HUES48 (cell line): ENCODE data around the gene UCK1.

Experiments used
- H3K27ac ChIP-seq: one replicate; pipeline ENCODE4 v1.7.0; 2013; ENCODE audit warnings: low read depth, low read length, inconsistent platforms
- H3K27me3 ChIP-seq: 2 replicates; pipeline ENCODE4 v1.6.1; 2013; ENCODE audit warnings: mild to moderate bottlenecking, low read length; ENCODE audit not compliant: control insufficient read depth, insufficient read depth
- H3K36me3 ChIP-seq: 2 replicates; pipeline ENCODE4 v1.6.1; 2013; ENCODE audit warnings: low read length; ENCODE audit not compliant: control insufficient read depth, insufficient read depth
- H3K4me1 ChIP-seq: 2 replicates; pipeline ENCODE4 v1.6.1; 2013; ENCODE audit warnings: mild to moderate bottlenecking, low read length; ENCODE audit not compliant: control insufficient read depth, insufficient read depth
- H3K4me3 ChIP-seq: 2 replicates; pipeline ENCODE4 v1.5.1; 2013; ENCODE audit warnings: mild to moderate bottlenecking, low read depth, low read length
- H3K9ac ChIP-seq: 2 replicates; pipeline ENCODE4 v1.6.1; 2013; ENCODE audit warnings: mild to moderate bottlenecking, low read depth, low read length, moderate library complexity
- H3K9me3 ChIP-seq: 2 replicates; pipeline ENCODE4 v1.6.1; 2013; ENCODE audit warnings: low read length; ENCODE audit not compliant: control insufficient read depth, insufficient read depth

UCK1 gene

DNA sequence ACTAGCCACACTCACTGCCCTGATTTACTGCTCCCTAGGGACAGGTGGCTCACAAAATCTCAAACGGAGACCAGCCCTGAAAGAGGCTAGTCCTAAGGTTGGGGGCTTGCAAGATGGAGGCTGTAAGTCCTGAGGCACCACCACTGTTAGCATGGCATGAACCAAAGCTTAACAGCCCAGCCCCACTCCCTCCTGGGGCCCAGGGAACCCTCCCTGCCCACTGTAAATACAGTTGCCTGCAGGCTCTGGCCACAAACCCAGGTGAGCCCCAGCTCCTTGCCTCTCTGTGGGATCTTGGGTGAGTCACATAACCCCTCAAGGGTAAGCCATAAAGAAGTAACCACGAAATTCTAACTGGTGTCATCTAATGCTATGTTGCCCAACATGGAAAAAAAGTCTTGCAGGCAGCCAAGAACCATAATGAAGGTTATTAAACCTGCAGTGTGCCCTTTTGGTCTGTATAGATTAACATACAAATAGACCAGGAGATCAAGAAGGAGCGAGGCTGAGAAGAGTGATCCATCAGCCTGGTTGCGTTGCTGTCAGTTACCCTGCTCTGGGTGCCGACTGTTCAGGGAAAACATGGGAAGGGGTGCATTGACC lies 30.0 kb downstream of the UCK1 start:
- Histone ChIP-seq H3K36me3 (peaks cover 47% of the 10 kb centered on the region), H3K9ac (no peak overlapping the region), H3K9me3 (no peaks in the 10 kb centered on the region), H3K4me1 (peaks cover 9% of the 10 kb centered on the region; the same call in 1 of the 2 replicates), H3K27ac (no peak overlapping the region), H3K27me3 (no peaks in the 10 kb centered on the region), H3K4me3 (no peak overlapping the region)

DNA sequence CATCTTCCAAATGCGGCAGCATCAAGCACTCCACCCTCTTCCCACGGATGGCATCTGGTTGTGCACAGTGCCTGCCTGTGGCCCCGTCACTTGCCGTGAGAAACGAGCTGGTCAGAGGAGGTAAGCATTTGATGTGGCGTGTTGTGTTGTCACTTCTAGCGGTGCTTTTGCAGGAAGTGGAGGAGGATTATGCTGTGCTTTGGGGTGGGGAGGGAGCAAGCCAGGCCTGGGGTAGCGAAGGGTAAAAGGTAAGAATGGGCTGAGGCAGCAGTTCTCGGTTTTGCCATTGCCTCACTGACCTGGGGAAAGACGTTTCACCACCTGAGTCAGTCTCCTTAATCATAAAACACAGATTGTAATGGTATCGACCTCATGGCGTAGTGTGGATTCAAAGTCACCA lies 30.7 kb downstream of the UCK1 start:
- H3K27ac ChIP-seq = no peak overlapping the region
- H3K9ac ChIP-seq = no peak overlapping the region
- H3K27me3 ChIP-seq = no peaks in the 10 kb centered on the region
- peaks cover 54% of the 10 kb centered on the region for H3K36me3 ChIP-seq
- H3K4me1 ChIP-seq = peaks cover 9% of the 10 kb centered on the region; the same call in 1 of the 2 replicates
- H3K9me3 ChIP-seq = no peaks in the 10 kb centered on the region
- no peak overlapping the region for H3K4me3 ChIP-seq

DNA sequence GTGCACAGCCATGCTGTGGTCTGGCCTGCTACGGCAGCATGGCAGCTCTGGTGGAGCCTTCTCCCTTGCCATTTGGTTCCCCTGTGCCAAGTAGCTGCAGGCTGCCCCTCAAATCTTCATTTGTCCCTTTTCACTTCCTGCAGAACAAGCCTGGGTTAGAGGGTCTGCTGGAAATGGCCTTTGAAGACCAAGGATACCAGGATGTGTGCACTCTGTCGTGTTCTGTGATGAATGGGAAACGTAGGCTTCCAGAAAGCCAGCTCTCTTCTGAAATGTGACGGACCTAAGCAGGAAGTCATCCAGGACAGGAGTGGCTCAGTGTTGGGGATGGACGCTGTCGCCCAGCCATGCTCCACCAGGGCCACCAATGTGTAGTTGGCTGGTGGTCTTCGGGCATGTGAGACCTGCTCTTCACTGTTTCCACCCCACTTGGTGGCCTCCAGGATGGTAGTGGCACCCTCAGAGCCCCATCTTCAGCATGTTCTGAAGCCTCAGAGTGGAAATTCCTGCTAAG lies 31.8 kb downstream of the UCK1 start:
- H3K9ac ChIP-seq = no peak overlapping the region
- H3K9me3 ChIP-seq = no peaks in the 10 kb centered on the region
- H3K27ac ChIP-seq = no peak overlapping the region
- peaks cover 9% of the 10 kb centered on the region; the same call in 1 of the 2 replicates for H3K4me1 ChIP-seq
- H3K4me3 ChIP-seq = no peak overlapping the region
- no peaks in the 10 kb centered on the region for H3K27me3 ChIP-seq
- H3K36me3 ChIP-seq = peaks cover 64% of the 10 kb centered on the region

DNA sequence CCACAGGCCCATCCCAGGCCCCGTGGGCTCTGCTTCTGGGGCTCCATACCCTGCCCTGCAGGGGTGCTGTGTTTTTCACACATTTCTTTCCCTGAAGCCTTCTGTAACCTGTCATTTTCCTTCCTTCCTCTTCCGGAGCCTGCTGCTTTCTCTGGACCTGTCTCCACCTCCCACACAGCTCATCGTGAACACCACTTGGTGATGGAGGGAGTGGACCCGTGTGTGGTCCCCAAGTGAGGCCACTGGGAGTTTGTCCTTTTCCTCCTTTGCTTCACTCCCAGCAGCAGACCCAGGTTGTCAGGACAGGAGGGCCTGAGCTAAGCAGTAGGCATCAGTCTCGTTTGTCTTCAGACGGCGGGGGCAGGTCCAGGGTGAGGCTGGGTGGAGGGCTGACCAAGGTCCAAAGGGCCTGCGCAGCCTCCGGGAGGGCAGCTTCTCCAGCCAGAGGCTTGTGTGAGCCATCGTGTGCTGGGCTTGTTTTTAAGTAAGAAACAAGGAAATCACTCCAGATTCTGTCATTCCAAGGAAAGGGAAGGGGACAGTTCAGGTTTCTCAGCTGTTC lies 34.1 kb downstream of the UCK1 start:
- H3K4me3 ChIP-seq = no peak overlapping the region
- no peak overlapping the region for H3K9ac ChIP-seq
- H3K4me1 ChIP-seq = no peaks in the 10 kb centered on the region
- peaks cover 88% of the 10 kb centered on the region for H3K36me3 ChIP-seq
- no peaks in the 10 kb centered on the region for H3K9me3 ChIP-seq
- no peak overlapping the region for H3K27ac ChIP-seq
- H3K27me3 ChIP-seq = no peaks in the 10 kb centered on the region

DNA sequence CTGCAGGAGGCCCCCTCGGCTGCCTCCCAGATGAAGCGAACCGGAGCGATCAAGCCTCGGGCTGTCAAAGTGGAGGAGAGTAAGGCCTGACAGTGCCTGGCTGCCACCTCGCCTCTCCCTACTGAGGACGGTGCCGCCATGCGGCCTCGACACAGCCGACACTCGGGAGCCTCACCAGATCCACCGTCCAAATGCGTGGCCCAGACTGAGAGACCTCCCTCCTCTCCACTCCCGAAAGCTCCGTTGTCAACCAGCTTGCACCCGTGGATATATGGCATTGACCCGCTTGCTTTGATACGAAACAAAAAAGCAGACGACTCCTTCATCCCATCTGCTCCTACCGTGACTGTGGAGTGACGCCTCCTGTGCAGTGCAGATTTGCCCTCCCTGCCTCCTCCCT lies 35.3 kb downstream of the UCK1 start:
- Histone ChIP-seq H3K9me3 (no peaks in the 10 kb centered on the region), H3K4me1 (no peaks in the 10 kb centered on the region), H3K4me3 (no peak overlapping the region), H3K27me3 (no peaks in the 10 kb centered on the region), H3K36me3 (peaks cover 99% of the 10 kb centered on the region), H3K27ac (no peak overlapping the region), H3K9ac (no peak overlapping the region)

DNA sequence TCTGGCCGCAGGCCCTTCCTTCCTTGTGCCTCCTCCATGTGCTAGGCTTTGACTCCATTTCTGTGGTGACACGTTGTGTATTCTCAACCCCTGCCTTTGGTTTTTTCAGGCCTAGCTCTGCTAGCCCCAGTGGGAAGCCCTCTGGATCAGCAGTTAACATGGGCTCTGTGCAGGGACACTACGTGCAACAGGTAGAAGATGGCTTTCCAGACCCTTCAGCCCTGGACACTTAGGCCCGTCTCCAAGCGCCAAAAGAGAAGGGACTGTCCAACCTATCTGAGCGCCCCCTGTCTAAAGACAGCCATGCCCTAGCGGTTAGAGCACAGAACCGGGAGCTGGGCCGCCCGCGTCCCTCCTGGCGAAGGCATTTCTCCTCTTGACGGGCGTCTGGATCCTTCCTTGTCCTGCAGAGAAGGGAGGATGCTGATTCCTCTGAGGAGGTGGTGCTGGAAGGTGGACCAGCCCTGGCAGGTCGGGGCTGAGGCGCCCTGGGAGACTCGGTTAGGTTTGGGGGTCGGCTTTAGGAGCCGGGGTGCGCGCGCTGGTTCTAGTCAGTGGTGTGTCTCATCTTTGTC lies 36.7 kb downstream of the UCK1 start:
- Histone ChIP-seq H3K9me3 (no peaks in the 10 kb centered on the region), H3K4me3 (no peak overlapping the region), H3K9ac (no peak overlapping the region), H3K4me1 (no peaks in the 10 kb centered on the region), H3K27ac (no peak overlapping the region), H3K27me3 (no peaks in the 10 kb centered on the region), H3K36me3 (peaks cover 100% of the 10 kb centered on the region)

DNA sequence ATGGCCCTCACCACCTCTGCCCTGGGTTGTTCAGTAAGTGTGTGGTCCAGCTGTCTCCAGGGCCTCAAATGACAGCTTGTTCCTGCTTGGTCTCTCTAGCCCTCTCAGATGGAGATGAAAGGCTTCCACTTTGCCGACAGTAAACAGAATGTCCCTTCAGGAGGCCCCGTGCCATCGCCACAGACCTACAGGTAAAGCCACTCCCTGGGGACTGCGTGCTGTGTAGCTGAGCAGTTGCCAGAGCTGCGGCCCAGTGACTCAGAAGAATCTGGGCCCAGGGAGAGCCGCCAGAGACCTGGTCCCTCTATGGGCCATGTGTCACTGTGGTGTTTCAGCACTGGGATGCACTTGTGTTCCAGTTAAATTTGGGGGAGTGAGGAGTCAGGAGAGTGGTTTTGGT lies 39.0 kb downstream of the UCK1 start:
- H3K27me3 ChIP-seq = no peaks in the 10 kb centered on the region

DNA sequence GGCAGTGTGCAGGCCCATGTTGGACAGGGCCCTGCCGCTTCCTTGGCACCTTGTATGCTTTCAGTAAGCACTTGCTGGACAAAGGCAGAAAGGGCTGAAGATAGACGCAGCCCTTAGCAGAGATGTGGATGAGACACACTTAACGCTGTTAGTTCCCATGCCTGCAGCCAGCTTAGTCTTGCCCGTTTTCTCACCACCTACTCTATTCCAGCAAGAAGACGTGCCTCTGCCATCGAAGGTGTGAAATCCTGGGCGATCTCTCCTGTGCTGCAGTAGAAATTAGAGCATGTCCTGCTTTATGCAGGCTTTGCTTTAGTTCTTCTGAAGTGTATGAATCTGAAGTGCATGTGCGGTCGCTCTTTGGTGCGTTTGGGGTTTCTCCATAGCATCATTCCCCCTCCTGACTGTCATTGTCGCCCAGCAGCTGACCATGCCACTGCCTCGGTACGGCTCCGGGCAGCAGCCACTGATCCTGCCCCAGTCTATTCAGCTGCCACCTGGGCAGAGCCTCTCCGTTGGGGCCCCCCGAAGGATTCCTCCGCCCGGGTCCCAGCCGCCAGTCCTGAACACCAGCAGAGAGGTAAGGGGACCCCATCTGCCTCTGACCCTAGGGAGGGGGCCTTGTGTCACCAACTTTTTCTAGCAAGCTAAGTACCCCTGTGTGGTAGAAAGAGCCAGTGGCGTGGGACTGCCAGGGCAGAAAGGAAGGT lies 39.9 kb downstream of the UCK1 start:
- no peak overlapping the region for H3K9ac ChIP-seq
- H3K4me1 ChIP-seq = no peaks in the 10 kb centered on the region
- peaks cover 100% of the 10 kb centered on the region for H3K36me3 ChIP-seq
- H3K4me3 ChIP-seq = no peak overlapping the region
- no peaks in the 10 kb centered on the region for H3K27me3 ChIP-seq
- no peak overlapping the region for H3K27ac ChIP-seq
- H3K9me3 ChIP-seq = no peaks in the 10 kb centered on the region

More for the DNA sequence above, 39.0 kb downstream of the UCK1 start:
- Histone ChIP-seq H3K27ac (no peak overlapping the region), H3K4me1 (no peaks in the 10 kb centered on the region), H3K9me3 (no peaks in the 10 kb centered on the region), H3K4me3 (no peak overlapping the region), H3K36me3 (peaks cover 100% of the 10 kb centered on the region), H3K9ac (no peak overlapping the region)

DNA sequence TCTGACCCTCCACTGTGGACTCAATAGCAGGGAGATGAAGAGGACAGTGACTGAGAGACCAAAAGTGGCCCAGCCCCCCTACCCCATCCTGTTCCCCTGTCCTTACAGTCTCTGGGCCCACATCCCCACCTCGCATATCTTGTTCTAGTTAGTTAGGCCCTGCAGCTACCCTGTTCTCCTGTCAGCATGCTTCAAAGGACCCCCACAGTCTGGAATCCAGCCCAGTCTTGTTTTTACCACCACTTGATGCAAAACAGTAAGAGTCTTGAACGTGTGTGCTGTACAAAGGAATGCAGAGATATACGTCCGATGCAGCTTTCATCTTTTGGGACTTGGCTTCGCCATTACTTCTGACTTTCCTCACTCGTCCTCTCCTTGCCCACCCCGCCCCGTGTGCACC lies 40.5 kb downstream of the UCK1 start:
- H3K4me3 ChIP-seq = no peak overlapping the region
- H3K27me3 ChIP-seq = no peaks in the 10 kb centered on the region
- no peak overlapping the region for H3K27ac ChIP-seq
- no peak overlapping the region for H3K9ac ChIP-seq
- H3K4me1 ChIP-seq = no peaks in the 10 kb centered on the region
- H3K9me3 ChIP-seq = no peaks in the 10 kb centered on the region
- H3K36me3 ChIP-seq = peaks cover 100% of the 10 kb centered on the region

DNA sequence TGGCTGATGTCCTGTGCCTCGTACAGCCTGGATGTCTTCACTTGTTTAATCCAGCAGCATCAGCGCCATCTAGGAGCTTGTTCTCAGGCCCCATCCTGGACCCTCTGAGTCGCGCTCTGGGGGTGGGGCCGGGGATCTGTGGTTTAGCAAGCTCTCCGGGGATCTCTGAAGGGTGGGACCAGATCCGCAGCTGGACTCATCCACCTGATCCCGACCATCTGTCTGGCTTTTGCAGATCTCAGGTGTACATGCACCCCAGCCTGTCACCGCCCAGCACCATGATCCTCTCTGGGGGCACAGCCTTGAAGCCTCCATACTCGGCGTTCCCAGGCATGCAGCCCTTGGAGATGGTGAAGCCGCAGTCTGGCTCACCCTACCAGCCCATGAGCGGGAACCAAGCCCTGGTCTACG lies 43.4 kb downstream of the UCK1 start:
- H3K9me3 ChIP-seq = no peaks in the 10 kb centered on the region
- no peak overlapping the region for H3K27ac ChIP-seq
- H3K4me3 ChIP-seq = no peak overlapping the region
- H3K36me3 ChIP-seq = peaks cover 100% of the 10 kb centered on the region
- no peak overlapping the region for H3K9ac ChIP-seq
- H3K4me1 ChIP-seq = no peaks in the 10 kb centered on the region
- H3K27me3 ChIP-seq = no peaks in the 10 kb centered on the region

DNA sequence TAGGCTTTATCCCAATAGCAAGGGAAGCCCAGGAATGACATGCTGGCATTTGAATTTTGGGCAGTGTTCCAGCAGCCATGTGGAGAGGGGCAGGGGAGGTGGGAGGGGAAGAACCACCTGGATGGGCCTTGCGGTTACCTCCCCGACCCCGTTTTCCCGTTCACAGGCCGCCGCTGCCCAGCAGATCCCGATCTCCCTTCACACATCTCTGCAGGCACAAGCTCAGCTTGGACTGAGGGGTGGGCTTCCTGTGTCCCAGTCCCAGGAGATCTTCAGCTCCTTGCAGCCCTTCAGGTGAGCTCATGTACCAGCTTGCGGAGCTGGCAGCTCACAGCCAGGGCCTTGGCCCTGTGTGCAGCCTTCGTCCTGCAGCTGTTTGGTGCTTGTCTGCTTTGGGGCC lies 44.1 kb downstream of the UCK1 start:
- no peaks in the 10 kb centered on the region for H3K9me3 ChIP-seq
- H3K27ac ChIP-seq = no peak overlapping the region
- H3K36me3 ChIP-seq = peaks cover 100% of the 10 kb centered on the region
- H3K9ac ChIP-seq = no peak overlapping the region
- no peaks in the 10 kb centered on the region for H3K27me3 ChIP-seq
- H3K4me3 ChIP-seq = no peak overlapping the region
- no peaks in the 10 kb centered on the region for H3K4me1 ChIP-seq
